CD14-positive monocyte (primary cell): ENCODE results near the gene USE1. TPM values are rescaled to one million over a fixed set of nuclear protein-coding genes. Genes with fewer than 3 reads are reported as not detected.
A peak's percentile ranks its signal among the peaks of the same experiment; 100 is the strongest.

ENCODE experiments used
- DNase-seq, 3 donors: peaks; one replicate each; pipeline ENCODE4 v3.0.0-alpha.2; 2011 to 2022
- H2AFZ ChIP-seq: 2 replicates; pipeline ENCODE4 v1.6.0; 2012; ENCODE audit warnings: mild to moderate bottlenecking, low read depth, low read length, inconsistent platforms; ENCODE audit not compliant: insufficient read depth, poor library complexity, severe bottlenecking
- H3K27ac ChIP-seq, 2 donors: 1 replicate in 1 of 2; 2 replicates in 1 of 2; pipeline ENCODE4 v1.5.1; 2012 to 2013; ENCODE audit warnings: low read length in 2 of 2, control low read depth in 1 of 2, inconsistent platforms in 1 of 2, low read depth in 1 of 2, mild to moderate bottlenecking in 1 of 2
- H3K27me3 ChIP-seq, 2 donors: one replicate each; pipeline versions ENCODE4 v1.6.0 to v1.6.1; 2011 to 2013; ENCODE audit warnings: low read length in 2 of 2; ENCODE audit not compliant: control insufficient read depth in 2 of 2, insufficient read depth in 2 of 2
- H3K36me3 ChIP-seq, 2 donors: replicated peaks in 1 of 2; 1 replicate in 1 of 2; 2 replicates in 1 of 2; pipeline versions ENCODE4 v1.5.1 to v1.6.1; 2012 to 2013; ENCODE audit warnings: low read length in 2 of 2, control low read depth in 1 of 2, inconsistent platforms in 1 of 2, mild to moderate bottlenecking in 1 of 2; ENCODE audit not compliant: insufficient read depth in 2 of 2, control insufficient read depth in 1 of 2
- H3K4me1 ChIP-seq, 2 donors: 1 replicate in 1 of 2; 2 replicates in 1 of 2; pipeline versions ENCODE4 v1.5.1 to v1.6.1; 2012 to 2013; ENCODE audit warnings: low read length in 2 of 2, control low read depth in 1 of 2, inconsistent platforms in 1 of 2, mild to moderate bottlenecking in 1 of 2, moderate library complexity in 1 of 2; ENCODE audit not compliant: insufficient read depth in 2 of 2, control insufficient read depth in 1 of 2
- H3K4me2 ChIP-seq: replicated peaks from 2 replicates; pipeline ENCODE3; 2012; ENCODE audit warnings: low read length, moderate library complexity, mild to moderate bottlenecking; ENCODE audit not compliant: poor library complexity, severe bottlenecking; ENCODE audit errors: extremely low read depth
- H3K4me3 ChIP-seq, 3 experiments: fragments of 200-600 bp in 1 of 3; sonication (generic) in 1 of 3; replicated peaks in 1 of 3; 1 replicate in 2 of 3; 2 replicates in 1 of 3; pipeline ENCODE4 v1.5.1; 2011 to 2013; ENCODE audit warnings: low read length in 3 of 3, mild to moderate bottlenecking in 3 of 3, control low read depth in 2 of 3, low read depth in 2 of 3, inconsistent platforms in 1 of 3, moderate library complexity in 1 of 3
- H3K79me2 ChIP-seq: 2 replicates; pipeline ENCODE4 v1.6.0; 2012; ENCODE audit warnings: mild to moderate bottlenecking, control low read depth, inconsistent platforms, low read length, moderate library complexity; ENCODE audit not compliant: insufficient read depth
- H3K9ac ChIP-seq: 2 replicates; pipeline ENCODE4 v1.6.0; 2017; ENCODE audit warnings: low read length, mild to moderate bottlenecking; ENCODE audit not compliant: insufficient read depth, poor library complexity, severe bottlenecking
- H3K9me3 ChIP-seq, 2 donors: replicated peaks in 1 of 2; 1 replicate in 1 of 2; 2 replicates in 1 of 2; pipeline versions ENCODE4 v1.5.1 to v1.6.1; 2012 to 2013; ENCODE audit warnings: low read length in 2 of 2, control low read depth in 1 of 2; ENCODE audit not compliant: control insufficient read depth in 1 of 2, insufficient read depth in 1 of 2
- H4K20me1 ChIP-seq: 2 replicates; pipeline ENCODE4 v1.6.0; 2012; ENCODE audit warnings: mild to moderate bottlenecking, low read length, control low read depth, moderate library complexity; ENCODE audit not compliant: insufficient read depth
- H3K27ac Mint-ChIP-seq, 7 donors: one replicate each; pipeline ENCODE4 v1.8.0; 2020; ENCODE audit warnings: mild to moderate bottlenecking in 7 of 7, mixed read lengths in 7 of 7, moderate library complexity in 6 of 7, inconsistent platforms in 2 of 7
- H3K27me3 Mint-ChIP-seq, 3 donors: one replicate each; pipeline ENCODE4 v1.8.0; 2021 to 2022; ENCODE audit warnings: low read depth in 3 of 3, mild to moderate bottlenecking in 3 of 3, mixed read lengths in 3 of 3, moderate library complexity in 3 of 3, inconsistent platforms in 1 of 3
- H3K36me3 Mint-ChIP-seq, 2 donors: one replicate each; pipeline ENCODE4 v1.8.0; 2020; ENCODE audit warnings: mixed read lengths in 2 of 2, inconsistent platforms in 1 of 2, mild to moderate bottlenecking in 1 of 2
- H3K4me1 Mint-ChIP-seq: one replicate; pipeline ENCODE4 v1.8.0; 2020; ENCODE audit warnings: mild to moderate bottlenecking, mixed read lengths
- H3K4me3 Mint-ChIP-seq, 2 donors: one replicate each; pipeline ENCODE4 v1.8.0; 2020; ENCODE audit warnings: mild to moderate bottlenecking in 2 of 2, mixed read lengths in 2 of 2, moderate library complexity in 1 of 2
- H3K9me3 Mint-ChIP-seq, 7 donors: one replicate each; pipeline ENCODE4 v1.8.0; 2020 to 2022; ENCODE audit warnings: mixed read lengths in 7 of 7, mild to moderate bottlenecking in 6 of 7, moderate library complexity in 6 of 7, inconsistent platforms in 2 of 7
- CTCF ChIP-seq: fragments of 200-600 bp; IDR thresholded peaks from one replicate; pipeline ENCODE4 v1.8.0; 2022; ENCODE audit warnings: antibody characterized with exemption, mild to moderate bottlenecking
- WGBS: methylation state at CpG from one replicate; pipeline ENCODE4 v1.1.5; 2013; ENCODE audit warnings: missing lambda C conversion rate; ENCODE audit not compliant: insufficient coverage; 5-methylcytosine and 5-hydroxymethylcytosine counted together
- intact Hi-C, 2 donors: fragments of 100-400 bp; cut with micrococcal nuclease; formaldehyde crosslinking; loops; one replicate each; pipeline versions ENCODE4 v1.15.0 to v1.15.1; 2023
- polyA plus RNA-seq, 3 donors: library from polyadenylated mRNA; depleted of rRNA in 1 of 3; unstranded in 2 of 3; stranded (reverse) in 1 of 3; fragments of 300-500 nt in 2 of 3; fragments of >200 nt in 1 of 3; fragmentation: Illumina TruSeq in 2 of 3; gene quantifications; 1 replicate in 2 of 3; 2 replicates in 1 of 3; pipeline ENCODE4 v1.2.3, GENCODE V29; 2012 to 2021

USE1 gene
- polyA plus RNA-seq, 3 donors = 26.5 to 39.8 (median 29.7) TPM

- H3K36me3 ChIP-seq = peaks cover 87 to 93% of the 10 kb centered on the region in 2 donors
- peak in 2 of 3 donors; percentile 30 to 46 for DNase-seq
- no peaks in the 10 kb centered on the region for H3K9me3 ChIP-seq
- intact Hi-C loops = loop anchor here in 1 of 2 donors (5.0 kb wide), 1 partner anchor 77 kb away; the partner anchor contains the start of gene ANKLE1
- no peaks in the 10 kb centered on the region for H3K27me3 ChIP-seq
- 93% methylated on average over 18 of the region's 27 CpGs for WGBS
- Mint-ChIP-seq H3K4me1 (peaks cover 2% of the 10 kb centered on the region), H3K9me3 (peaks cover 0 to 2% (median 0%) of the 10 kb centered on the region in 7 donors), H3K4me3 (no peak overlapping the region), H3K36me3 (peaks cover 80 to 90% of the 10 kb centered on the region in 2 donors), H3K27me3 (peaks cover 0 to 4% (median 0%) of the 10 kb centered on the region in 3 donors), H3K27ac (peak overlapping the region in 1 of 7 donors; percentile 16)
- no peak overlapping the region for H3K27ac ChIP-seq
- no peak overlapping the region for H2AFZ ChIP-seq
- no peak overlapping the region for H3K4me3 ChIP-seq
- H3K79me2 ChIP-seq = no peaks in the 10 kb centered on the region
- TF ChIP-seq CTCF = peak; percentile 68
- H4K20me1 ChIP-seq = peaks cover 66% of the 10 kb centered on the region
- no peaks in the 10 kb centered on the region for H3K4me1 ChIP-seq
- no peak overlapping the region for H3K4me2 ChIP-seq
- no peak overlapping the region for H3K9ac ChIP-seq
Measured at GRCh38 chr19:17205237-17206140, 9.7 kb upstream of the USE1 start.

GRCh38 chr19:17206736-17207581, 8.2 kb upstream of the USE1 start:
- Histone ChIP-seq H3K27ac (no peak overlapping the region), H3K4me3 (no peak overlapping the region), H3K4me1 (no peaks in the 10 kb centered on the region), H2AFZ (no peak overlapping the region), H4K20me1 (peaks cover 52% of the 10 kb centered on the region), H3K9ac (no peak overlapping the region), H3K4me2 (no peak overlapping the region), H3K79me2 (no peaks in the 10 kb centered on the region), H3K27me3 (no peaks in the 10 kb centered on the region), H3K9me3 (no peaks in the 10 kb centered on the region), H3K36me3 (peaks cover 85 to 93% of the 10 kb centered on the region in 2 donors)
- intact Hi-C loops = loop anchor here in 1 of 2 donors (5.0 kb wide), 1 partner anchor 75 kb away; the partner anchor contains the start of gene ANKLE1
- Mint-ChIP-seq H3K9me3 (peaks cover 0 to 2% (median 0%) of the 10 kb centered on the region in 7 donors), H3K27me3 (peaks cover 0 to 4% (median 0%) of the 10 kb centered on the region in 3 donors), H3K36me3 (peaks cover 74 to 88% of the 10 kb centered on the region in 2 donors), H3K27ac (peak overlapping the region in 4 of 7 donors; percentile 15 to 61 (median 16)), H3K4me3 (no peak overlapping the region), H3K4me1 (peaks cover 2% of the 10 kb centered on the region)
- no peak for TF ChIP-seq CTCF
- 96% methylated on average over 23 of the region's 25 CpGs for WGBS
- no peak for DNase-seq
